SK-N-SH treated with all-trans-retinoic acid at 6 μM for 48 hours (cell line): ENCODE measurements around the gene COL5A2.

Experiments used
- ARNTL ChIP-seq: fragments of 450-650 bp; formaldehyde crosslinking; IDR thresholded peaks from 2 replicates; pipeline ENCODE4 v1.5.0; 2020; ENCODE audit warnings: low read depth, mild to moderate bottlenecking, moderate library complexity, borderline replicate concordance
- CSDC2 ChIP-seq: fragments of 250-450 bp; sonication (Bioruptor Pico); IDR thresholded peaks from 2 replicates; pipeline ENCODE4 v1.5.0; 2020; ENCODE audit warnings: mild to moderate bottlenecking, moderate library complexity
- CSRNP3 ChIP-seq: fragments of 250-450 bp; sonication (Bioruptor Pico); IDR thresholded peaks from 2 replicates; pipeline ENCODE4 v1.5.1; 2021; ENCODE audit warnings: mild to moderate bottlenecking, moderate library complexity
- OSR1 ChIP-seq: fragments of 250-450 bp; sonication (Bioruptor Pico); IDR thresholded peaks from 2 replicates; pipeline ENCODE4 v1.8.0; 2022; ENCODE audit warnings: moderate library complexity, mild to moderate bottlenecking, inconsistent platforms
- PATZ1 ChIP-seq: fragments of 250-450 bp; sonication (Bioruptor Pico); IDR thresholded peaks from 2 replicates; pipeline ENCODE4 v1.8.0; 2020; ENCODE audit warnings: mild to moderate bottlenecking, moderate library complexity, borderline replicate concordance
- RARB ChIP-seq: fragments of 250-450 bp; sonication (Bioruptor Pico); IDR thresholded peaks from 2 replicates; pipeline ENCODE4 v1.8.0; 2021; ENCODE audit warnings: mild to moderate bottlenecking, moderate library complexity
- TCF4 ChIP-seq: fragments of 250-450 bp; sonication (Bioruptor Pico); IDR thresholded peaks from 2 replicates; pipeline ENCODE4 v1.8.0; 2021; ENCODE audit warnings: mild to moderate bottlenecking, moderate library complexity, borderline replicate concordance
- TSHZ2 ChIP-seq: fragments of 250-450 bp; sonication (Bioruptor Pico); IDR thresholded peaks from 2 replicates; pipeline ENCODE4 v1.5.0; 2020; ENCODE audit warnings: mild to moderate bottlenecking, moderate library complexity
- ZFP3 ChIP-seq: fragments of 250-450 bp; sonication (Bioruptor Pico); IDR thresholded peaks from 2 replicates; pipeline ENCODE4 v1.5.0; 2020; ENCODE audit warnings: mild to moderate bottlenecking, moderate library complexity
- ZFP30 ChIP-seq: fragments of 450-650 bp; formaldehyde crosslinking; IDR thresholded peaks from 2 replicates; pipeline ENCODE4 v1.5.0; 2022; ENCODE audit warnings: mild to moderate bottlenecking, moderate library complexity
- ZNF565 ChIP-seq: fragments of 450-650 bp; formaldehyde crosslinking; conservative IDR thresholded peaks from 2 replicates; pipeline ENCODE4 v1.5.0; 2020; ENCODE audit warnings: low read depth, mild to moderate bottlenecking, moderate library complexity
- ZNF8 ChIP-seq: fragments of 450-650 bp; formaldehyde crosslinking; IDR thresholded peaks from 2 replicates; pipeline ENCODE4 v1.5.0; 2020; ENCODE audit warnings: mild to moderate bottlenecking, moderate library complexity
- TF ChIP-seq, protein P1 (sequence below): fragments of 250-450 bp; sonication (Bioruptor Pico); IDR thresholded peaks from 2 replicates; pipeline ENCODE4 v1.8.0; 2021; ENCODE audit warnings: low read depth, mild to moderate bottlenecking, moderate library complexity, borderline replicate concordance
- TF ChIP-seq, protein P2 (sequence below): fragments of 250-450 bp; sonication (Bioruptor Pico); IDR thresholded peaks from 2 replicates; pipeline ENCODE4 v1.5.1; 2020; ENCODE audit warnings: low read depth, mild to moderate bottlenecking, moderate library complexity

- TF ChIP-seq PATZ1 (no peak), TSHZ2 (no peak), ZNF565 (no peak), ZFP3 (no peak), TCF4 (CRISPR knock-in tag) (no peak), RARB (CRISPR knock-in tag) (no peak), ARNTL (CRISPR knock-in tag) (no peak), ZNF8 (CRISPR knock-in tag) (no peak), CSRNP3 (CRISPR knock-in tag) (no peak), CSDC2 (CRISPR knock-in tag) (no peak), OSR1 (no peak), ZFP30 (CRISPR knock-in tag) (no peak)
- TF ChIP-seq, protein P1, sequence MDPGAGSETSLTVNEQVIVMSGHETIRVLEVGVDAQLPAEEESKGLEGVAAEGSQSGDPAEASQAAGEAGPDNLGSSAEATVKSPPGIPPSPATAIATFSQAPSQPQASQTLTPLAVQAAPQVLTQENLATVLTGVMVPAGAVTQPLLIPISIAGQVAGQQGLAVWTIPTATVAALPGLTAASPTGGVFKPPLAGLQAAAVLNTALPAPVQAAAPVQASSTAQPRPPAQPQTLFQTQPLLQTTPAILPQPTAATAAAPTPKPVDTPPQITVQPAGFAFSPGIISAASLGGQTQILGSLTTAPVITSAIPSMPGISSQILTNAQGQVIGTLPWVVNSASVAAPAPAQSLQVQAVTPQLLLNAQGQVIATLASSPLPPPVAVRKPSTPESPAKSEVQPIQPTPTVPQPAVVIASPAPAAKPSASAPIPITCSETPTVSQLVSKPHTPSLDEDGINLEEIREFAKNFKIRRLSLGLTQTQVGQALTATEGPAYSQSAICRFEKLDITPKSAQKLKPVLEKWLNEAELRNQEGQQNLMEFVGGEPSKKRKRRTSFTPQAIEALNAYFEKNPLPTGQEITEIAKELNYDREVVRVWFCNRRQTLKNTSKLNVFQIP (CRISPR knock-in tag) = no peak
- TF ChIP-seq, protein P2, sequence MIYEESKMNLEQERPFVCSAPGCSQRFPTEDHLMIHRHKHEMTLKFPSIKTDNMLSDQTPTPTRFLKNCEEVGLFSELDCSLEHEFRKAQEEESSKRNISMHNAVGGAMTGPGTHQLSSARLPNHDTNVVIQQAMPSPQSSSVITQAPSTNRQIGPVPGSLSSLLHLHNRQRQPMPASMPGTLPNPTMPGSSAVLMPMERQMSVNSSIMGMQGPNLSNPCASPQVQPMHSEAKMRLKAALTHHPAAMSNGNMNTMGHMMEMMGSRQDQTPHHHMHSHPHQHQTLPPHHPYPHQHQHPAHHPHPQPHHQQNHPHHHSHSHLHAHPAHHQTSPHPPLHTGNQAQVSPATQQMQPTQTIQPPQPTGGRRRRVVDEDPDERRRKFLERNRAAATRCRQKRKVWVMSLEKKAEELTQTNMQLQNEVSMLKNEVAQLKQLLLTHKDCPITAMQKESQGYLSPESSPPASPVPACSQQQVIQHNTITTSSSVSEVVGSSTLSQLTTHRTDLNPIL (CRISPR knock-in tag) = no peak
Observed at GRCh38 chr2:189214484-189214883, 34.9 kb upstream of the COL5A2 start.
